ENCODE measurements around the gene TAS2R43.
"Not testable (repeated sequence)": the region's sequence is repeated elsewhere in the genome, so short reads cannot be mapped to it uniquely, and the experiment has no call there.

TAS2R43 gene, protein sequence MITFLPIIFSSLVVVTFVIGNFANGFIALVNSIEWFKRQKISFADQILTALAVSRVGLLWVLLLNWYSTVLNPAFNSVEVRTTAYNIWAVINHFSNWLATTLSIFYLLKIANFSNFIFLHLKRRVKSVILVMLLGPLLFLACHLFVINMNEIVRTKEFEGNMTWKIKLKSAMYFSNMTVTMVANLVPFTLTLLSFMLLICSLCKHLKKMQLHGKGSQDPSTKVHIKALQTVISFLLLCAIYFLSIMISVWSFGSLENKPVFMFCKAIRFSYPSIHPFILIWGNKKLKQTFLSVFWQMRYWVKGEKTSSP

DNA sequence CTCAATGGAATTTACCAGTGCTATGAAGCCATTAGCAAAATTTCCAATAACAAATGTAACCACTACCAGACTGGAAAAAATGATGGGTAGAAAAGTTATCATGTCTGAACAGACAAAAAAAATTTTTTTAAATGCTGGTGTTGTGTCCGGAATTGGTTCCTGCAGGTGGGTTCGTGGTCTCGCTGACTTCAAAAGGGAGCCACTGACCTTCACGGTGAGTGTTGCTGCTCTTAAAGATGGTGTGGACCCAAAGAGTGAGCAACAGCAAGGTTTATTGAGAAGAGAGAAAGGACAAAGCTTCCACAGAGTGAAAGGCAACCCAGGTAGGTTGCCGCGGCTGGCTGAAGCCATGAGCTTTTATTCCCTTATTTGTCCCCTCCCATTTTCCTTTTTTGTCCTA is at the start of gene TAS2R43:
Gene TAS2R43 (minus strand): TSS at position 186 of the 400 bp plus-strand sequence. CDS start 84 bp downstream, at position 102.
- H3K4me3 ChIP-seq (ENCODE audit: low read depth, low read length): no peak within 1 kb of the TSS
- TF ChIP-seq, protein P1, sequence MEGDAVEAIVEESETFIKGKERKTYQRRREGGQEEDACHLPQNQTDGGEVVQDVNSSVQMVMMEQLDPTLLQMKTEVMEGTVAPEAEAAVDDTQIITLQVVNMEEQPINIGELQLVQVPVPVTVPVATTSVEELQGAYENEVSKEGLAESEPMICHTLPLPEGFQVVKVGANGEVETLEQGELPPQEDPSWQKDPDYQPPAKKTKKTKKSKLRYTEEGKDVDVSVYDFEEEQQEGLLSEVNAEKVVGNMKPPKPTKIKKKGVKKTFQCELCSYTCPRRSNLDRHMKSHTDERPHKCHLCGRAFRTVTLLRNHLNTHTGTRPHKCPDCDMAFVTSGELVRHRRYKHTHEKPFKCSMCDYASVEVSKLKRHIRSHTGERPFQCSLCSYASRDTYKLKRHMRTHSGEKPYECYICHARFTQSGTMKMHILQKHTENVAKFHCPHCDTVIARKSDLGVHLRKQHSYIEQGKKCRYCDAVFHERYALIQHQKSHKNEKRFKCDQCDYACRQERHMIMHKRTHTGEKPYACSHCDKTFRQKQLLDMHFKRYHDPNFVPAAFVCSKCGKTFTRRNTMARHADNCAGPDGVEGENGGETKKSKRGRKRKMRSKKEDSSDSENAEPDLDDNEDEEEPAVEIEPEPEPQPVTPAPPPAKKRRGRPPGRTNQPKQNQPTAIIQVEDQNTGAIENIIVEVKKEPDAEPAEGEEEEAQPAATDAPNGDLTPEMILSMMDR (IDR thresholded peaks at IDR 0.05; ENCODE audit: insufficient read depth, low read depth, low read length, missing control alignments): no peak
- no peak for DNase-seq (ENCODE audit: low read depth)

DNA sequence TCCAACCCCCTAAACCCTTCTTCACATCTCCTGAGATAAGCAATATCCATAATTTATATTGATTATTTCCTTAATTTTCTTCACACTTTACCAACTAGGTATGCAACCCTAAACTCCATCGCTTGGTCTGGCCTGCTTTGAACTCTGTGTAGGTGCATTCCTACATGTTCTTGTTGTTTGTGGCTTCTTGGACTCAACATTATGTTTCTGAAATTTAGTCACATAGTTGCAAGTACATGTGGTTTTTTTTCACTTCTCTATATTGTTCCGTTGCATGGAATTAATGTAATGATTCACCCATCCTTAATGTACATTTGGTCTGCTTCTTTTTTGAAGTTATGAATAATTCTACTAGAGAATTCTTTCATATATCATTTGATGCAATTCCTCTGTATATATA is 44.0 kb upstream of the TAS2R43 start:
- peak; percentile 5 for DNase-seq (ENCODE audit: low read depth)
- TF ChIP-seq, protein P1 (IDR thresholded peaks at IDR 0.05; ENCODE audit: insufficient read depth, low read depth, low read length, missing control alignments): no peak
- no peak overlapping the region for H3K4me3 ChIP-seq (ENCODE audit: low read depth, low read length)

DNA sequence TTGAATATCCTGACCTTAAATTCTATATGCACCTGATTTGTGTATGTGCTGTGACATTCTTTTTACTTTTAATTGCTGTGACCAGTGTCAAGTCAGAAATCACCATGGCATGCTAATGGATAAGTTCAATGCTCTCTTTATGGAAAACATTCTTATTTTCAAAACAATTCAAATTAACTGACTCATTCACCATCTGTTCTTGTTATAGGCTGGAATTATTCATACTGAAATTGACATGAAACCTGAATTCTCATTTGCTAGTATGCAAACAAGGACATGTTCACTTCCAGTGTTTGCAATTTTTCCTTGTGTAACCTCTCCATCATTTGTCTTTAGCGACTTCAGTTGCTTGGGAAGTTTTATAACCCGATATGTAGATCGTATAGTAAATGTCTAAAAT is 42.2 kb upstream of the TAS2R43 start, which contains the start of gene TAS2R30:
Gene TAS2R30 (minus strand): TSS at position 340 of the 400 bp plus-strand sequence. CDS start 400 bp downstream, outside the sequence.
- TF ChIP-seq, protein P1 (IDR thresholded peaks at IDR 0.05; ENCODE audit: insufficient read depth, low read depth, low read length, missing control alignments): no peak
- H3K4me3 ChIP-seq (ENCODE audit: low read depth, low read length): no peak within 1 kb of the TSS
- no peak for DNase-seq (ENCODE audit: low read depth)

DNA sequence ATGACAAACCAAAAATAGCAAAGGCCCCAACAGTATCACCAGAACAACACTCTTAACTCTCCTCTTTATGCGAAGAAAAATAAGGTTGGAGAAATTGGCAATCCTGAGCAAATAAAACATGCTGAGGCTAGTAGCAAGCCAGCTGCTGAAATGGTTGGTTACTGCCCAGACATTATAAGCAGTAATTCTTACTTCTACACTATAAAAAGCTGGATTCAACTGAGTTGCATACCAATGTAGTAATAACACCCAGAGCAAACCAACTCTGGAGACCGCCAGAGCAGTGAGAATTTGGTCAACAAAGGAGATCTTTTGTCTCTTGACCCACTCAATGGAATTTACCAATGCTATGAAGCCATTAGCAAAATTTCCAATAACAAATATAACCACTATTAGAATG is 41.7 kb upstream of the TAS2R43 start:
- H3K4me3 ChIP-seq (ENCODE audit: low read depth, low read length): no peak overlapping the region
- TF ChIP-seq, protein P1 (IDR thresholded peaks at IDR 0.05; ENCODE audit: insufficient read depth, low read depth, low read length, missing control alignments): no peak
- DNase-seq (ENCODE audit: low read depth): no peak

DNA sequence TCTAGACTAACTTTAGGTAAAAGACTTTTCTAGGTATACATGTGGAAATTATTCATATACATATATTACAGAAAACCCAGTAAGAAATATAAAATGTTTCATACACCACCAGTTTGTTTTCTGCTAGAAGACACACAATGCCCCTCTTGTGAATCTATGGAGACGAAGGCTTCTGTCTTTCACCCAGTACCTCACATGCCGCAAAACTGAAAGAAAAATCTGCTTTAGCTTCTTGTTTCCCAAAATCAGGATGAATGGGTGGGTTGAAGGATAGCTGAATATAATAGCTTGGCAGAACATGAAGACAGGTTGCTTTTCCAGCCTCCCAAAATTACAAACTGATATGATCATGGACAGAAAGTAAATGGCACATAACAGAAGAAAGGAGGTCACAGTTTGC is 41.0 kb upstream of the TAS2R43 start:
- TF ChIP-seq, protein P1 (IDR thresholded peaks at IDR 0.05; ENCODE audit: insufficient read depth, low read depth, low read length, missing control alignments): no peak
- DNase-seq (ENCODE audit: low read depth): no peak

DNA sequence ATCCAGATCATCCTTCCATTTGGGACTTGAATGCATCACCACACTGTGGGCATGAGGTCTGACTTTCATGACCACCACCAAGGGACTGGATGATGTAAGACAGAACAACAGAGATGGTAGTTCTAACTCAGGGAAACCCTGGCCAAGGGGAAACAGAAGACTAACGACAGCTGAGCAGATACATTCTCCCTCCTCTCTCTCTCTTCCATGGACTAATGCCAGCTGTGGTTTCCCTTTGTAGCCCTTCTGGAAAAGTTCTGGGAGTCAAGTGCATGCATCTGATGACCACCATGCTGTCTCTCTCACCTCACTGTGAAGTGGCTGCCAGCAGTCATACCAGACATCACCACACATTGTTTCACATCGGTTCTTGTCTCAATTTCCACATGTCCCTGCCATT is 38.9 kb upstream of the TAS2R43 start:
- TF ChIP-seq, protein P1 (IDR thresholded peaks at IDR 0.05; ENCODE audit: insufficient read depth, low read depth, low read length, missing control alignments): no peak
- no peak for DNase-seq (ENCODE audit: low read depth)
- H3K4me3 ChIP-seq (ENCODE audit: low read depth, low read length): no peak overlapping the region

More for the DNA sequence above, 41.0 kb upstream of the TAS2R43 start:
- no peak overlapping the region for H3K4me3 ChIP-seq (ENCODE audit: low read depth, low read length)

DNA sequence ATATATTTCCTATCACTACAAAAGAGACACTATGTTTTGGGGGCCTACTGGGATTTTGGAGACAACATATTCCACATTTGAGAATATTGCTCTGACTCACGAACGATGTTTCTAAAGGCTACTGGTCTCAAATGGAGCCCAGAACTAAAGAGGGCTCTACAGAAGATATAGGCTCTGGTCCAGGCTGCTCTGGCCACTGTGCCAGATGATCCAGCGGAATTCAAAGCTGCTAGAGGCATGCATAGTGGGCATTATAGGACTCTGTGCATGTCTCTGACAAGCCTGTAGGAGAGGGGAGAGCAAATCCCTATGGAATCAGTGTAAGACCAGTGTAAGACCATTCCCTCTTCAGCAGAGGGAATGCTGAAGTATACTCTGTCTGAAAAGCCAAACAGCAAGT is 38.3 kb upstream of the TAS2R43 start:
- TF ChIP-seq, protein P1 (IDR thresholded peaks at IDR 0.05; ENCODE audit: insufficient read depth, low read depth, low read length, missing control alignments): no peak
- no peak overlapping the region for H3K4me3 ChIP-seq (ENCODE audit: low read depth, low read length)
- DNase-seq (ENCODE audit: low read depth): no peak

DNA sequence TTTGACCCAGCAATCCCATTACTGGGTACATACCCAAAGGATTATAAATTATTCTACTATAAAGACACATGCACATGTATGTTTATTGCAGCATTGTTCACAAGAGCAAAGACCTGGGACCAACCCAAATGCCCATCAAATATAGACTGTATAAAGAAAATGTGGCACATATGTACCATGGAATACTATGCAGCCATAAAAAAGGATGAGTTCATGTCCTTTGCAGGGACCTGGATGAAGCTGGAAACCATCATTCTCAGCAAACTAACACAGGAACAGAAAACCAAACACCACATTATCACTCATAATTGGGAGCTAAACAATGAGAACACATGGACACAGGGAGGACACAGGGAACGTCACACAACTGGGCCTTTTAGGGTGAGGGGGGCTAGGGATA is 22.0 kb upstream of the TAS2R43 start:
- not testable (repeated sequence) for H3K4me3 ChIP-seq (ENCODE audit: low read depth, low read length); DNase-seq (ENCODE audit: low read depth)

DNA sequence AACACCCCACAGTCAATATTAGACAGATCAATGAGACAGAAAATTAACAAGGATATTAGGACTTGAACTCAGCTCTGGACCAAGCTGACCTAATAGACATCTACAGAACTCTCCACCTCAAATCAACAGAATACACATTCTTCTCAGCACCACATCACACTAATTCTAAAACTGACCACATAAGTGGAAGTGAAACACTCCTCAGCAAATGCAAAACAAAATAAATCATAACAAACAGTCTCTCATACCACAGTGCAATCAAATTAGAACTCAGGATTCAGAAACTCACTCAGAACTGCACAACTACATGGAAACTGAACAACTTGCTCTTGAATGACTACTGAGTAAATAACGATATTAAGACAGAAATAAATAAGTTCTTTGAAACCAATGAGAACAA is 19.1 kb upstream of the TAS2R43 start:
- H3K4me3 ChIP-seq (ENCODE audit: low read depth, low read length): not testable (repeated sequence)
- peak; percentile 30 for DNase-seq (ENCODE audit: low read depth)
